DND-41 (cell line): ENCODE data around the gene HTR2C.

Experiments used
- EZH2 ChIP-seq: IDR thresholded peaks from 3 replicates; pipeline ENCODE4 v1.6.1; 2012; ENCODE audit warnings: borderline replicate concordance, low read depth, mild to moderate bottlenecking, moderate library complexity, low read length, inconsistent platforms; ENCODE audit not compliant: severe bottlenecking
- TF ChIP-seq, protein P1 (sequence below): IDR thresholded peaks from 2 replicates; pipeline ENCODE4 v1.5.1; 2012; ENCODE audit warnings: borderline replicate concordance, low read length, moderate library complexity, mild to moderate bottlenecking; ENCODE audit not compliant: poor library complexity, severe bottlenecking; ENCODE audit errors: extremely low read depth

DNA sequence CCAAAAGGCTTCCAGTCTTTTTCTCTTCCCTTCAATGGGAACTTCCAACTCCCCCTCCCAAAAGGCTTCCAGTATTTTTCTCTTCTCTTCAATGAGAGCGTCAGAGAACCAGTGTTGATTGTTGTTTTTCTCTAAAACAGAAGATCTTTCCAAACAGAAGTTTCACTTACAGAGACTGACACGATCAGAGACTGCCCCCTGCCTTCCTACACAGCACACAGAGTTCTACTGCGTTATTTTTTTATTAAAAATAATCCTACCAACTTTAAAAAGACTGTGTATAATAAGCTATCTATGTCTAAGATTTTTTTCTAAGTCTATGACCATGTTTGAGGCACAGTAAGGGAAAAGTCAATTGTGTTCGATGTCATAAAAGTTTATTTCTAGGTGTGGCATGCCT is 3.5 kb upstream of the HTR2C start:
- TF ChIP-seq, protein P1, sequence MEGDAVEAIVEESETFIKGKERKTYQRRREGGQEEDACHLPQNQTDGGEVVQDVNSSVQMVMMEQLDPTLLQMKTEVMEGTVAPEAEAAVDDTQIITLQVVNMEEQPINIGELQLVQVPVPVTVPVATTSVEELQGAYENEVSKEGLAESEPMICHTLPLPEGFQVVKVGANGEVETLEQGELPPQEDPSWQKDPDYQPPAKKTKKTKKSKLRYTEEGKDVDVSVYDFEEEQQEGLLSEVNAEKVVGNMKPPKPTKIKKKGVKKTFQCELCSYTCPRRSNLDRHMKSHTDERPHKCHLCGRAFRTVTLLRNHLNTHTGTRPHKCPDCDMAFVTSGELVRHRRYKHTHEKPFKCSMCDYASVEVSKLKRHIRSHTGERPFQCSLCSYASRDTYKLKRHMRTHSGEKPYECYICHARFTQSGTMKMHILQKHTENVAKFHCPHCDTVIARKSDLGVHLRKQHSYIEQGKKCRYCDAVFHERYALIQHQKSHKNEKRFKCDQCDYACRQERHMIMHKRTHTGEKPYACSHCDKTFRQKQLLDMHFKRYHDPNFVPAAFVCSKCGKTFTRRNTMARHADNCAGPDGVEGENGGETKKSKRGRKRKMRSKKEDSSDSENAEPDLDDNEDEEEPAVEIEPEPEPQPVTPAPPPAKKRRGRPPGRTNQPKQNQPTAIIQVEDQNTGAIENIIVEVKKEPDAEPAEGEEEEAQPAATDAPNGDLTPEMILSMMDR: no peak
- no peak for TF ChIP-seq EZH2
